ENCODE data around the gene ASAP2. TPM values are rescaled to one million over a fixed set of nuclear protein-coding genes. Genes with fewer than 3 reads are reported as not detected.
A peak's percentile ranks its signal among the peaks of the same experiment; 100 is the strongest.

Gene ASAP2
- total and polyA plus RNA-seq, 9 of the 15 experiments (the other 6 are each of a cell fraction or from before 2014, with no cell fraction given) = 0.06 to 4.3 (median 3.1) TPM

DNA sequence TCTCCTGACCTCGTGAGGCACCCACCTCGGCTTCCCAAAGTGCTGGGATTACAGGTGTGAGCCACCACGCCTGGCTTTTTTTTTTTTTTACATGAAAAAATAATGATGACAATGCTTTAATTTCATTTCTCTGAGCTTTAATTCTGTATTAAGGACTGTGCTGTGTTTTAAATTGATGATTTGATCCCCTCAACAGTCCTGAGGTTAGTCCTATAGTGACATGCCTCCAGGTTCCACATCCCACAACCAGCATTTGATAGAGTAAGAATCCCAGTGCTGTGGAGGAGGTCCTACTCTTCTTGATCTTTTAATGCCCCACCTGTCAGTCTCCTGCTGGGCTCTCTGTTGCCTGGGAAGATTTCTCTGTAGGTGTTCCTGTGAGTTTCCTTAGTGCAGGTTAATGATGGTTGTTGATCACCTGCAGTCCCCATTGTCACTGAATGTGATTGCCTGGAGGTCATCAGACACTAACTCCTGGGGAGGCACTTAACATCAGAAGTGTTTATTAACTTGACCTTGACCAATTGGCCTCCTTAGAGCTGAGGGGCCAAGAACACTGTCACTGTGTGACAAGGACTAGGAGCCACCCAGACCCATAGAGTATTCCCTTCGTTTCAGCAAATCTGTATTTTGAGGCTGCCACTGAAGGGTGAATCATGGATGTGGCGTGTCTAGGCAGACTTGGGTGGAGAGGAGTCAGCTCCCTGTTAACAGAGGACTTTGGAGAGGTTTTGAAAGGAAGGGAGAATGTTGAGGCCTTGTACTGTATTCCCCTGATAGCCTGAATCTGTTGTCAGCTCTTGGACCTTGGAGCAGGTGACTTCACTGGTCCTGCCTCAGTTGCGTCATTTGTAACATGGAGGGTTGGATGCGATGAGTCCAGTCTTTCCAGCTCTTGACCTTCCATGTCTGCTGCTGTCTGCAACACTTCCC is 11.5 kb downstream of the ASAP2 start:
- no peak overlapping the region for H2AFZ ChIP-seq (ENCODE audit: low read depth, low read length)
- no peaks in the 10 kb centered on the region for H3K9me1 ChIP-seq (ENCODE audit: control insufficient read depth, insufficient read depth, low read length)
- H3K36me3 ChIP-seq (ENCODE audit: control insufficient read depth, insufficient read depth, low read length) = no peaks in the 10 kb centered on the region
- H3K4me3 ChIP-seq = no peak overlapping the region
- H4K20me1 ChIP-seq (replicated peaks; ENCODE audit: control insufficient read depth, insufficient read depth, low read length) = no peaks in the 10 kb centered on the region
- CTCF ChIA-PET (ENCODE audit: low intra/inter-chr PET ratio) = no interaction called here
- intact Hi-C loops (cut with micrococcal nuclease) = no loop called here
- in situ Hi-C loops (cut with MboI) = no loop called here
- BruUV-seq (replicated peaks) = no TSS peak
- H3K9me3 ChIP-seq (replicated peaks; ENCODE audit: control insufficient read depth, insufficient read depth, low read depth, low read length) = no peaks in the 10 kb centered on the region
- TF ChIP-seq ZNF316 (IDR thresholded peaks at IDR 0.05) (peak; percentile 77), SOX6 (IDR thresholded peaks at IDR 0.05) (no peak), CHCHD3 (CRISPR knock-in tag; IDR thresholded peaks at IDR 0.05) (no peak), NONO (IDR thresholded peaks at IDR 0.05; ENCODE audit: low read depth in 2 of 2, low read length in 1 of 2) (no peak), ILK (tag; IDR thresholded peaks at IDR 0.05; ENCODE audit: borderline replicate concordance, low read depth) (no peak), MAFG (tag; conservative IDR thresholded peaks at IDR 0.05) (peak; percentile 31), MAFF (IDR thresholded peaks at IDR 0.05; ENCODE audit: low read length) (0 out of 2 replicates have a peak, but pooled peaks have one; percentile 13), C11orf30 (IDR thresholded peaks at IDR 0.05; ENCODE audit: low read depth) (peak; percentile 33; the same call in 1 of the 2 replicates), LEF1 (IDR thresholded peaks at IDR 0.05) (no peak)
- no peak overlapping the region for H3K27ac ChIP-seq (ENCODE audit: extremely low read depth, low read depth, low read length)
- peaks cover 0 to 15% of the 10 kb centered on the region in 2 experiments; a peak in 1 of 5 replicates for H3K27me3 ChIP-seq (ENCODE audit: control insufficient read depth in 2 of 2, insufficient read depth in 2 of 2, low read length in 2 of 2)
- ATAC-seq (no peak), FAIRE-seq (no peak), DNase-seq (ENCODE audit: extremely low read depth in 1 of 4, low spot score in 3 of 4) (no peak)
- H3K4me2 ChIP-seq (ENCODE audit: insufficient read depth, low read length) = no peak overlapping the region
- POLR2A ChIA-PET = interaction anchor here (0.6 to 1.0 kb wide), 3 partner anchors 10 to 147 kb away, joined by 3 read pairs; no protein-coding TSS in a partner anchor
- WGBS (ENCODE audit: insufficient coverage, low coverage, missing lambda C conversion rate) = 54% methylated on average over 7 of the region's 7 CpGs
- no peak overlapping the region for H3K9ac ChIP-seq (ENCODE audit: insufficient read depth in 1 of 2, low read depth in 2 of 2, low read length in 2 of 2)
- H3K4me1 ChIP-seq (replicated peaks in 1 of 2; ENCODE audit: control insufficient read depth in 2 of 2, insufficient read depth in 2 of 2, low read length in 2 of 2) = peaks cover 0 to 2% of the 10 kb centered on the region in 2 experiments; a peak in 1 of 5 replicates
- H3K79me2 ChIP-seq (ENCODE audit: control insufficient read depth, insufficient read depth, low read length) = no peaks in the 10 kb centered on the region
